IPS-NIHi11 (cell line): ENCODE results near the gene PLB1.
A peak's percentile ranks its signal among the peaks of the same experiment; 100 is the strongest.

ENCODE experiments used
- DNase-seq: peaks from one replicate; pipeline ENCODE4 v3.0.0; 2012; ENCODE audit warnings: mixed read lengths, low spot score

PLB1 gene

GRCh38 chr2:28668106-28668814 lies 172.4 kb downstream of the PLB1 start:
- DNase-seq: no peak

GRCh38 chr2:28668880-28669279 lies 173.0 kb downstream of the PLB1 start:
- no peak for DNase-seq

- DNase-seq: no peak
Observed at GRCh38 chr2:28670856-28671255, 175.0 kb downstream of the PLB1 start.

GRCh38 chr2:28673338-28673737 lies 177.5 kb downstream of the PLB1 start:
- no peak for DNase-seq

- DNase-seq: no peak
Observed at GRCh38 chr2:28674062-28674712, 178.3 kb downstream of the PLB1 start.

GRCh38 chr2:28674713-28675068 lies 178.8 kb downstream of the PLB1 start:
- DNase-seq: no peak

GRCh38 chr2:28676152-28676835 lies 180.4 kb downstream of the PLB1 start:
- DNase-seq: no peak

GRCh38 chr2:28678175-28678855 lies 182.5 kb downstream of the PLB1 start:
- DNase-seq: no peak

- no peak for DNase-seq
Observed at GRCh38 chr2:28678944-28679343, 183.1 kb downstream of the PLB1 start.

- no peak for DNase-seq
Observed at GRCh38 chr2:28680657-28681056, 184.8 kb downstream of the PLB1 start.

- DNase-seq: peak; percentile 40
Observed at GRCh38 chr2:28681158-28681571, 185.3 kb downstream of the PLB1 start.

- DNase-seq: no peak
Observed at GRCh38 chr2:28681606-28682005, 185.7 kb downstream of the PLB1 start.

- peak; percentile 86 for DNase-seq
Observed at GRCh38 chr2:28683100-28683706, 187.3 kb downstream of the PLB1 start.

- no peak for DNase-seq
Observed at GRCh38 chr2:28684142-28684858, 188.4 kb downstream of the PLB1 start.

GRCh38 chr2:28687171-28687570 lies 191.3 kb downstream of the PLB1 start:
- DNase-seq: no peak

GRCh38 chr2:28687640-28688385 lies 192.0 kb downstream of the PLB1 start:
- no peak for DNase-seq

- DNase-seq: no peak
Observed at GRCh38 chr2:28688818-28689217, 193.0 kb downstream of the PLB1 start.

GRCh38 chr2:28689771-28690170 lies 193.9 kb downstream of the PLB1 start:
- no peak for DNase-seq

GRCh38 chr2:28692411-28692810 lies 196.6 kb downstream of the PLB1 start:
- no peak for DNase-seq

GRCh38 chr2:28693223-28693622 lies 197.4 kb downstream of the PLB1 start:
- no peak for DNase-seq
